ENCODE data around the gene LYL1. TPM values are rescaled to one million over a fixed set of nuclear protein-coding genes. Genes with fewer than 3 reads are reported as not detected.
A peak's percentile ranks its signal among the peaks of the same experiment; 100 is the strongest.

LYL1 gene
- total RNA-seq, 1 donor from 2014 or later: 3.0 TPM

- no peak for DNase-seq (ENCODE audit: low spot score)
Measured at GRCh38 chr19:13104848-13105711, 2.4 kb upstream of the LYL1 start.

GRCh38 chr19:13104360-13104847 lies 1.7 kb upstream of the LYL1 start:
- no peak for DNase-seq (ENCODE audit: low spot score)

- no peak for DNase-seq (ENCODE audit: low spot score)
Measured at GRCh38 chr19:13103581-13104359, 1.1 kb upstream of the LYL1 start.

- no peak for DNase-seq (ENCODE audit: low spot score)
Measured at GRCh38 chr19:13102416-13102665, 317 bp downstream of the LYL1 start.

GRCh38 chr19:13101590-13102415 lies 855 bp downstream of the LYL1 start:
- DNase-seq (ENCODE audit: low spot score): no peak

- DNase-seq (ENCODE audit: low spot score): no peak
Measured at GRCh38 chr19:13100841-13101589, 1.6 kb downstream of the LYL1 start.

GRCh38 chr19:13100031-13100588 lies 2.5 kb downstream of the LYL1 start:
- DNase-seq (ENCODE audit: low spot score): no peak

- no peak for DNase-seq (ENCODE audit: low spot score)
Measured at GRCh38 chr19:13099073-13099999, 3.3 kb downstream of the LYL1 start.

GRCh38 chr19:13098277-13099072 lies 4.2 kb downstream of the LYL1 start:
- no peak for DNase-seq (ENCODE audit: low spot score)

- DNase-seq (ENCODE audit: low spot score): no peak
Measured at GRCh38 chr19:13097463-13098258, 5.0 kb downstream of the LYL1 start.

GRCh38 chr19:13097033-13097462 lies 5.6 kb downstream of the LYL1 start:
- DNase-seq (ENCODE audit: low spot score): no peak

GRCh38 chr19:13095934-13096927 lies 6.4 kb downstream of the LYL1 start:
- no peak for DNase-seq (ENCODE audit: low spot score)

- DNase-seq (ENCODE audit: low spot score): no peak
Measured at GRCh38 chr19:13095393-13095784, 7.3 kb downstream of the LYL1 start.

GRCh38 chr19:13094771-13095392 lies 7.8 kb downstream of the LYL1 start:
- no peak for DNase-seq (ENCODE audit: low spot score)

GRCh38 chr19:13094106-13094504 lies 8.6 kb downstream of the LYL1 start:
- no peak for DNase-seq (ENCODE audit: low spot score)

- peak; percentile 85 for DNase-seq (ENCODE audit: low spot score)
Measured at GRCh38 chr19:13093407-13094105, 9.1 kb downstream of the LYL1 start.

Data from ureter (tissue), 1 donor.